ENCODE results near the gene DGKZ.

DGKZ gene

GRCh38 chr11:46383404-46383758, 36.1 kb downstream of the DGKZ start:
- DNase-seq, result no peak

- DNase-seq, result no peak
These were observed 36.9 kb downstream of the DGKZ start for GRCh38 chr11:46383974-46384701.

GRCh38 chr11:46385169-46386004, 38.1 kb downstream of the DGKZ start:
- no peak for DNase-seq

GRCh38 chr11:46386005-46386578, 38.8 kb downstream of the DGKZ start:
- no peak for DNase-seq

GRCh38 chr11:46386674-46387073, 39.4 kb downstream of the DGKZ start:
- no peak for DNase-seq

GRCh38 chr11:46387456-46387855, 40.2 kb downstream of the DGKZ start:
- no peak for DNase-seq

- no peak for DNase-seq
These were observed 40.8 kb downstream of the DGKZ start for GRCh38 chr11:46387919-46388618.

GRCh38 chr11:46388619-46389449, 41.6 kb downstream of the DGKZ start:
- peak in 1 of 2 experiments; percentile 13 for DNase-seq

- DNase-seq, result peak; percentile 49 to 67
These were observed 42.4 kb downstream of the DGKZ start for GRCh38 chr11:46389450-46390330.

GRCh38 chr11:46390331-46391171, 43.3 kb downstream of the DGKZ start:
- DNase-seq, result peak in 1 of 2 experiments; percentile 46

GRCh38 chr11:46391186-46391577, 43.9 kb downstream of the DGKZ start:
- DNase-seq, result no peak

GRCh38 chr11:46391578-46392420, 44.5 kb downstream of the DGKZ start, which contains the start of gene CHRM4:
TSS of gene CHRM4 (minus strand) at chr11:46391776. CDS start at chr11:46386557, 5,219 bp downstream.
- DNase-seq, result peak; percentile 59 to 79

- peak in 1 of 2 experiments; percentile 26 for DNase-seq
These were observed 45.4 kb downstream of the DGKZ start for GRCh38 chr11:46392421-46393230.

GRCh38 chr11:46393231-46393616, 46.0 kb downstream of the DGKZ start:
- no peak for DNase-seq

GRCh38 chr11:46393759-46394158, 46.5 kb downstream of the DGKZ start:
- no peak for DNase-seq

GRCh38 chr11:46397526-46397925, 50.3 kb downstream of the DGKZ start:
- no peak for DNase-seq

- DNase-seq, result no peak
These were observed 56.0 kb downstream of the DGKZ start for GRCh38 chr11:46402957-46403902.
